ENCODE measurements around the gene SPCS1.

The SPCS1 gene

GRCh38 chr3:52693071-52693470 lies 12.8 kb upstream of the SPCS1 start:
- no peak for DNase-seq (ENCODE audit: low read depth)
- TF ChIP-seq, protein P1, sequence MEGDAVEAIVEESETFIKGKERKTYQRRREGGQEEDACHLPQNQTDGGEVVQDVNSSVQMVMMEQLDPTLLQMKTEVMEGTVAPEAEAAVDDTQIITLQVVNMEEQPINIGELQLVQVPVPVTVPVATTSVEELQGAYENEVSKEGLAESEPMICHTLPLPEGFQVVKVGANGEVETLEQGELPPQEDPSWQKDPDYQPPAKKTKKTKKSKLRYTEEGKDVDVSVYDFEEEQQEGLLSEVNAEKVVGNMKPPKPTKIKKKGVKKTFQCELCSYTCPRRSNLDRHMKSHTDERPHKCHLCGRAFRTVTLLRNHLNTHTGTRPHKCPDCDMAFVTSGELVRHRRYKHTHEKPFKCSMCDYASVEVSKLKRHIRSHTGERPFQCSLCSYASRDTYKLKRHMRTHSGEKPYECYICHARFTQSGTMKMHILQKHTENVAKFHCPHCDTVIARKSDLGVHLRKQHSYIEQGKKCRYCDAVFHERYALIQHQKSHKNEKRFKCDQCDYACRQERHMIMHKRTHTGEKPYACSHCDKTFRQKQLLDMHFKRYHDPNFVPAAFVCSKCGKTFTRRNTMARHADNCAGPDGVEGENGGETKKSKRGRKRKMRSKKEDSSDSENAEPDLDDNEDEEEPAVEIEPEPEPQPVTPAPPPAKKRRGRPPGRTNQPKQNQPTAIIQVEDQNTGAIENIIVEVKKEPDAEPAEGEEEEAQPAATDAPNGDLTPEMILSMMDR (IDR thresholded peaks at IDR 0.05; ENCODE audit: low read depth, low read length, missing control alignments): no peak
- H3K4me3 ChIP-seq (ENCODE audit: low read depth, low read length): no peak overlapping the region
- in situ Hi-C loops (cut with HindIII; ENCODE audit: low sequenced_read_pairs): no loop called here

- no peak for DNase-seq (ENCODE audit: low read depth)
- TF ChIP-seq, protein P1 (IDR thresholded peaks at IDR 0.05; ENCODE audit: low read depth, low read length, missing control alignments): no peak
- in situ Hi-C loops (cut with HindIII; ENCODE audit: low sequenced_read_pairs): no loop called here
- no peak overlapping the region for H3K4me3 ChIP-seq (ENCODE audit: low read depth, low read length)
Observed at GRCh38 chr3:52694528-52695189, 11.2 kb upstream of the SPCS1 start.

DNA sequence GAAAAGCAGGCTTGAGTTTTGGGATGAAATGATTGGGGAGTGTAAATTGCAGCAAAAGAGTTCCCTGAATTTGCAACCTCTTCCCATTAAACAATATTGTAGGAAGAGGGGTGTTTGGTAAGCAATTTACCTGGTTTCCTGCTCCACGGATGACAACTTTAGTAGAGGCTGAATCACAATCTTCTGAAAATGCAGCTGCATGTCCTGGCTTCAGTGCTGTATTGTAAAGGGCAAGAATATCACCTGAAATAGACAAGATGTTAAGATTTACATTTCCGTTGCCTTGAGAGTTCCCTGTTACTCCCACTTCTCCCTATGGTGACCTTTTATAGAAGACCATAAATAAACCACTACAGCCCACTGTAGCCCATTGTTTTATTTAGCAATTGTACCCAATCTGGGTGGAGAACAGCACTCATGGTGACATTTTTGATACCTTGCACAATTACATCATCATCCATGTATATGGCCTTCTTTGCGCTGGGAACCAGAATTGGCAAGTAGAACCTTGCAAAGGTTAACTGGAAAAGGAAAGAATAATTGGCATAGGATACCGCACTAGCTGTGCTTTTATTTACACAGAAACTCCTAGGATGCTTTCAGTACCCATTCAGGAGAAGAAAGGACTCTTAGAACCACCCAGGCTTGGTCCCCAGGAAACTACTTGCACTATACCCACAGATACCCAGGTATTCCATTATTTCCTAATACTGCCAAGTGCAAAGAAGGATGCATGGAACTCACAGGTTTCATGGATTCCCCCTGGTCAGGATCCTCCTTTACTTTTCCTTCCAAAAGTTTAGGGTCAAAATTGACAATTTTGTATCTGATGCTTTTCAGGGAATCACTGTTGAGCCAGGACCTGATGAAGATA lies 9.9 kb upstream of the SPCS1 start:
- in situ Hi-C loops (cut with HindIII; ENCODE audit: low sequenced_read_pairs): no loop called here
- H3K4me3 ChIP-seq (ENCODE audit: low read depth, low read length): no peak overlapping the region
- no peak for DNase-seq (ENCODE audit: low read depth)
- TF ChIP-seq, protein P1 (IDR thresholded peaks at IDR 0.05; ENCODE audit: low read depth, low read length, missing control alignments): no peak

GRCh38 chr3:52696830-52697631 lies 8.9 kb upstream of the SPCS1 start:
- TF ChIP-seq, protein P1 (IDR thresholded peaks at IDR 0.05; ENCODE audit: low read depth, low read length, missing control alignments): no peak
- in situ Hi-C loops (cut with HindIII; ENCODE audit: low sequenced_read_pairs): no loop called here
- H3K4me3 ChIP-seq (ENCODE audit: low read depth, low read length): no peak overlapping the region
- DNase-seq (ENCODE audit: low read depth): no peak

- H3K4me3 ChIP-seq (ENCODE audit: low read depth, low read length): no peak overlapping the region
- in situ Hi-C loops (cut with HindIII; ENCODE audit: low sequenced_read_pairs): no loop called here
- DNase-seq (ENCODE audit: low read depth): no peak
- TF ChIP-seq, protein P1 (IDR thresholded peaks at IDR 0.05; ENCODE audit: low read depth, low read length, missing control alignments): no peak
Observed at GRCh38 chr3:52697632-52697965, 8.3 kb upstream of the SPCS1 start.

DNA sequence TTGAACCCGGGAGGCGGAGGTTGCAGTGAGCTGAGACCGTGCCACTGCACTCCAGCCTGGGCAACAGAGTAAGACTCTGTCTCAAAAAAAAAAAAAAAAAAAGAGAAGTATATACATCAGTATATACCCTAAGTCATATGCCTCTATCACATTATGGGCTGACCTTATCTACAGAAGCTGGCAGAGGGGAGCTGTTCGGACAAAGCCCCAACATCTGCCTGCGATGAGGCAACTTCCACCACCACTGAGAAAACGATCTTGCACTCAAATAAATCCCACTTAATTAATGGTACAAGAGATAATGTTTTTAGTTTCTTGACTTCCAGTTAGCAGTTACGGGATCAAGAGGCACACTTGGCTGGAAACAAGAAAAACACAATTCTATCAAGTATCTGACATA lies 2.6 kb upstream of the SPCS1 start:
- in situ Hi-C loops (cut with HindIII; ENCODE audit: low sequenced_read_pairs): no loop called here
- no peak for DNase-seq (ENCODE audit: low read depth)
- TF ChIP-seq, protein P1 (IDR thresholded peaks at IDR 0.05; ENCODE audit: low read depth, low read length, missing control alignments): no peak
- no peak overlapping the region for H3K4me3 ChIP-seq (ENCODE audit: low read depth, low read length)

Measured in astrocyte of the cerebellum (primary cell).